ENCODE data around the gene SUGCT.

DNA sequence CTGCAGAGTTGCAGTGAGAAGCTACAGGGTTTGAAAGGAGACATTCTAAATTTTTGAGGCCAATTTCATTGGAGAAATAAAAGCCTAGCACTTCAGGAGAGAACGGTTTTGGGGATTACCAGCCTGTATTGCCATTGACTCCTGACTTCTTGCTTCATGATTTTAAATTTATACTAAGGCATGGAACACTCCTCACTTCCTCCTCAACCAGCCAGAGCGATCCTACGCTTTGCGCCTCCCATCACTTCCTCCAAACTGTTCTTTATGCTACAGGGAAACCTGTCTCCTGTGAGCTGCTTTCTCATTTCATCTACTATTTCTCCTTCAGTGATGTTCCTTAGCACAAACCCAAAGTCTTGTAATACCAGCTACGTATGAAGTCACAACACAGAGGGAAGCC is 495.1 kb downstream of the SUGCT start:
- TF ChIP-seq, protein P1, sequence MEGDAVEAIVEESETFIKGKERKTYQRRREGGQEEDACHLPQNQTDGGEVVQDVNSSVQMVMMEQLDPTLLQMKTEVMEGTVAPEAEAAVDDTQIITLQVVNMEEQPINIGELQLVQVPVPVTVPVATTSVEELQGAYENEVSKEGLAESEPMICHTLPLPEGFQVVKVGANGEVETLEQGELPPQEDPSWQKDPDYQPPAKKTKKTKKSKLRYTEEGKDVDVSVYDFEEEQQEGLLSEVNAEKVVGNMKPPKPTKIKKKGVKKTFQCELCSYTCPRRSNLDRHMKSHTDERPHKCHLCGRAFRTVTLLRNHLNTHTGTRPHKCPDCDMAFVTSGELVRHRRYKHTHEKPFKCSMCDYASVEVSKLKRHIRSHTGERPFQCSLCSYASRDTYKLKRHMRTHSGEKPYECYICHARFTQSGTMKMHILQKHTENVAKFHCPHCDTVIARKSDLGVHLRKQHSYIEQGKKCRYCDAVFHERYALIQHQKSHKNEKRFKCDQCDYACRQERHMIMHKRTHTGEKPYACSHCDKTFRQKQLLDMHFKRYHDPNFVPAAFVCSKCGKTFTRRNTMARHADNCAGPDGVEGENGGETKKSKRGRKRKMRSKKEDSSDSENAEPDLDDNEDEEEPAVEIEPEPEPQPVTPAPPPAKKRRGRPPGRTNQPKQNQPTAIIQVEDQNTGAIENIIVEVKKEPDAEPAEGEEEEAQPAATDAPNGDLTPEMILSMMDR (IDR thresholded peaks at IDR 0.05 in 8 of 11, conservative IDR thresholded peaks at IDR 0.05 in 3 of 11), result no peak
- TF ChIP-seq POLR2AphosphoS5 (IDR thresholded peaks at IDR 0.05), result no peak
